Peyer's patch (tissue), 4 donors: ENCODE data around the gene NDUFS8. TPM values are rescaled to one million over a fixed set of nuclear protein-coding genes. Genes with fewer than 3 reads are reported as not detected.

Source experiments
- DNase-seq, 3 donors: peaks; one replicate each; pipeline ENCODE4 v3.0.0-alpha.2; 2017 to 2019
- H3K27ac ChIP-seq, 4 donors: fragments of 200-600 bp; sonication (generic); one replicate each; pipeline ENCODE4 v1.5.1; 2016 to 2019
- H3K27me3 ChIP-seq, 2 donors: fragments of 200-600 bp; sonication (generic); one replicate each; pipeline ENCODE4 v1.5.1; 2019
- H3K36me3 ChIP-seq, 3 donors: fragments of 200-600 bp; sonication (generic); one replicate each; pipeline ENCODE4 v1.5.1; 2016 to 2019
- H3K4me1 ChIP-seq, 4 donors: fragments of 200-600 bp; sonication (generic); one replicate each; pipeline ENCODE4 v1.5.1; 2016 to 2019
- H3K4me3 ChIP-seq, 4 donors: fragments of 200-600 bp; sonication (generic); 1 replicate in 3 of 4; 2 replicates in 1 of 4; pipeline ENCODE4 v1.5.1; 2016 to 2019; ENCODE audit warnings: mild to moderate bottlenecking in 1 of 4
- H3K9me3 ChIP-seq, 4 donors: fragments of 200-600 bp; sonication (generic); one replicate each; pipeline ENCODE4 v1.5.1; 2016 to 2019; ENCODE audit warnings: mild to moderate bottlenecking in 1 of 4
- POLR2A ChIP-seq, 2 donors: fragments of 450-650 bp; IDR thresholded peaks; one replicate each; pipeline ENCODE4 v1.5.1; 2017; ENCODE audit warnings: antibody characterized with exemption in 2 of 2, mild to moderate bottlenecking in 2 of 2, moderate library complexity in 2 of 2
- total RNA-seq, 4 donors: library from RNA; depleted of rRNA; stranded (reverse); fragments of >200 nt; gene quantifications; one replicate each; pipeline ENCODE4 v1.1.0, GENCODE V29; 2016
- TF ChIP-seq, protein P1 (sequence below), 6 experiments: fragments of 450-650 bp in 4 of 6; fragments of 200-600 bp in 2 of 6; sonication (generic) in 1 of 6; IDR thresholded peaks; one replicate each; pipeline ENCODE4 v1.5.1; 2017 to 2019; ENCODE audit warnings: antibody characterized with exemption in 6 of 6, mild to moderate bottlenecking in 3 of 6, moderate library complexity in 1 of 6

The NDUFS8 gene
- total RNA-seq, 4 donors from 2014 or later = 153 to 195 (median 162) TPM

DNA sequence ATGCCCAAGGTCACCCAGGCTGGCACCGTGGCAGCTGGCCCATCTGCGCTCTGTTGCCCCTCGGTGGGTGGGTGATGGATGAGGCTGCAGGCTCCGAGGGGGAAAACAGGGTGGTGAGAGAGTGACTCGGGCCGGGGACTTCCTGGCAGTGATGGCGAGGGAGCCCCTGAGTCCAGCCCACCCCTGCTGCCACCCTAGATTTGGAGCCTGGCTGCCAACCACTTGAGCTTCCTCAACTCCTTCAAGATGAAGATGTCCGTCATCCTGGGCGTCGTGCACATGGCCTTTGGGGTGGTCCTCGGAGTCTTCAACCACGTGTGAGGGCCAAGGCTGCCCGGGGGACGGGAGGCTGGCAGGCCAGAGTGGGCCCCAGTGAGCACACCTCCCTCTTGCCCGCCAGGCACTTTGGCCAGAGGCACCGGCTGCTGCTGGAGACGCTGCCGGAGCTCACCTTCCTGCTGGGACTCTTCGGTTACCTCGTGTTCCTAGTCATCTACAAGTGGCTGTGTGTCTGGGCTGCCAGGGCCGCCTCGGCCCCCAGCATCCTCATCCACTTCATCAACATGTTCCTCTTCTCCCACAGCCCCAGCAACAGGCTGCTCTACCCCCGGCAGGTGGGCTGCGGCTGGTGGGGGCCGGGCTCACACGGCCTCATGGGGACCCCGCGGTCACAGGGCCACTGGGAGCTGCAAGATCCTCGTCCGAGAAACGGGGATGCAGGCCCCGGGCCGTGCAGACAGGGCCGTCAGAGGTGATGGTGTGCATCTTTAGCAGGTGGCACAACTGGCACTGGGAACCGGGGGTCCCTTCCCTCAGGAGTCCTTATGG, 18.4 kb downstream of the NDUFS8 start:
- no peak overlapping the region for H3K27ac ChIP-seq

DNA sequence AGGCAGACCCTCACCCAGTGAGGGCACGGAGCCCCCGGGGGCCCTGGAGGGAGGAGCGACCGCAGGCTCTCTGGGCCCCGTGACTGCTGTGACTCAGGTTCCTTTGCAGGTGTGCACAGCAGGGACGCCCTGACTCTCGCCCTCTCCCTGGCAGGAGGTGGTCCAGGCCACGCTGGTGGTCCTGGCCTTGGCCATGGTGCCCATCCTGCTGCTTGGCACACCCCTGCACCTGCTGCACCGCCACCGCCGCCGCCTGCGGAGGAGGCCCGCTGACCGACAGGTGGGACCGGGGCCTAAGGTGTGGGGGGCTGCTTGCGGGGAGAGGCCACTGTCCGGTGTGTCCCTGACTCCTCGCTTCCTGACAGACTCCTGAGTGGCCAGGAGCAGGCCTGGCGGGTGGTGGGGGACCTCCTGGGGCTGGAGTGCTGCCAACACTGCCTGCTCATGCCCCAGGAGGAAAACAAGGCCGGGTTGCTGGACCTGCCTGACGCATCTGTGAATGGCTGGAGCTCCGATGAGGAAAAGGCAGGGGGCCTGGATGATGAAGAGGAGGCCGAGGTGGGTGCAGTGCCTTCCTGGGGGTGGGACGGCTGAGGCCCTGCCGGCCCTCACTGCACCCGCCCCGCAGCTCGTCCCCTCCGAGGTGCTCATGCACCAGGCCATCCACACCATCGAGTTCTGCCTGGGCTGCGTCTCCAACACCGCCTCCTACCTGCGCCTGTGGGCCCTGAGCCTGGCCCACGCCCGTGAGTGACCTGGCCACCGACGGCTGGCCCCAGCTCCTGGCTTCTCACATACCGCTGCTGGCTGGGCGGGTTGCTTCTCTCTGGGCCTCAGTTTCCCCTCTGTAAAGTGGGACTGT, 19.3 kb downstream of the NDUFS8 start:
- Histone ChIP-seq H3K27ac (no peak overlapping the region), H3K4me3 (no peak overlapping the region), H3K27me3 (no peaks in the 10 kb centered on the region), H3K36me3 (peaks cover 0 to 79% (median 0%) of the 10 kb centered on the region in 3 donors), H3K9me3 (no peaks in the 10 kb centered on the region), H3K4me1 (no peaks in the 10 kb centered on the region)
- DNase-seq = no peak
- TF ChIP-seq POLR2A (IDR thresholded peaks at IDR 0.05) = no peak
- TF ChIP-seq, protein P1, sequence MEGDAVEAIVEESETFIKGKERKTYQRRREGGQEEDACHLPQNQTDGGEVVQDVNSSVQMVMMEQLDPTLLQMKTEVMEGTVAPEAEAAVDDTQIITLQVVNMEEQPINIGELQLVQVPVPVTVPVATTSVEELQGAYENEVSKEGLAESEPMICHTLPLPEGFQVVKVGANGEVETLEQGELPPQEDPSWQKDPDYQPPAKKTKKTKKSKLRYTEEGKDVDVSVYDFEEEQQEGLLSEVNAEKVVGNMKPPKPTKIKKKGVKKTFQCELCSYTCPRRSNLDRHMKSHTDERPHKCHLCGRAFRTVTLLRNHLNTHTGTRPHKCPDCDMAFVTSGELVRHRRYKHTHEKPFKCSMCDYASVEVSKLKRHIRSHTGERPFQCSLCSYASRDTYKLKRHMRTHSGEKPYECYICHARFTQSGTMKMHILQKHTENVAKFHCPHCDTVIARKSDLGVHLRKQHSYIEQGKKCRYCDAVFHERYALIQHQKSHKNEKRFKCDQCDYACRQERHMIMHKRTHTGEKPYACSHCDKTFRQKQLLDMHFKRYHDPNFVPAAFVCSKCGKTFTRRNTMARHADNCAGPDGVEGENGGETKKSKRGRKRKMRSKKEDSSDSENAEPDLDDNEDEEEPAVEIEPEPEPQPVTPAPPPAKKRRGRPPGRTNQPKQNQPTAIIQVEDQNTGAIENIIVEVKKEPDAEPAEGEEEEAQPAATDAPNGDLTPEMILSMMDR (IDR thresholded peaks at IDR 0.05) = no peak

More for the DNA sequence above, 18.4 kb downstream of the NDUFS8 start:
- DNase-seq = no peak
- Histone ChIP-seq H3K4me1 (no peaks in the 10 kb centered on the region), H3K4me3 (no peak overlapping the region), H3K9me3 (no peaks in the 10 kb centered on the region), H3K27me3 (no peaks in the 10 kb centered on the region), H3K36me3 (peaks cover 0 to 87% (median 0%) of the 10 kb centered on the region in 3 donors)
- TF ChIP-seq, protein P1 (IDR thresholded peaks at IDR 0.05) = no peak
- TF ChIP-seq POLR2A (IDR thresholded peaks at IDR 0.05) = no peak

DNA sequence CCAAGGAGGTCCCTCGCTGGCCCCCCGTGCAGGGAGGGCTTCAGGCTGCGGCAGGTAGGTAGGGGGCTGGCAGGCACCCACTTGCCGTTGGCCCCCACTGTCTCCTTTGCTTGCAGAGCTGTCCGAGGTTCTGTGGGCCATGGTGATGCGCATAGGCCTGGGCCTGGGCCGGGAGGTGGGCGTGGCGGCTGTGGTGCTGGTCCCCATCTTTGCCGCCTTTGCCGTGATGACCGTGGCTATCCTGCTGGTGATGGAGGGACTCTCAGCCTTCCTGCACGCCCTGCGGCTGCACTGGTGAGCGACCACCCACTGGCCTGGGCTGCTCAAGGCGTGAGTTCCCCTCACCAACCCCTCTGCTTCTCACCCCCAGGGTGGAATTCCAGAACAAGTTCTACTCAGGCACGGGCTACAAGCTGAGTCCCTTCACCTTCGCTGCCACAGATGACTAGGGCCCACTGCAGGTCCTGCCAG, 19.9 kb downstream of the NDUFS8 start:
- no peak for TF ChIP-seq POLR2A (IDR thresholded peaks at IDR 0.05)
- TF ChIP-seq, protein P1 (IDR thresholded peaks at IDR 0.05) = no peak
- Histone ChIP-seq H3K27ac (no peak overlapping the region), H3K4me1 (no peaks in the 10 kb centered on the region), H3K27me3 (no peaks in the 10 kb centered on the region), H3K4me3 (no peak overlapping the region), H3K36me3 (peaks cover 0 to 74% (median 0%) of the 10 kb centered on the region in 3 donors), H3K9me3 (no peaks in the 10 kb centered on the region)
- no peak for DNase-seq

DNA sequence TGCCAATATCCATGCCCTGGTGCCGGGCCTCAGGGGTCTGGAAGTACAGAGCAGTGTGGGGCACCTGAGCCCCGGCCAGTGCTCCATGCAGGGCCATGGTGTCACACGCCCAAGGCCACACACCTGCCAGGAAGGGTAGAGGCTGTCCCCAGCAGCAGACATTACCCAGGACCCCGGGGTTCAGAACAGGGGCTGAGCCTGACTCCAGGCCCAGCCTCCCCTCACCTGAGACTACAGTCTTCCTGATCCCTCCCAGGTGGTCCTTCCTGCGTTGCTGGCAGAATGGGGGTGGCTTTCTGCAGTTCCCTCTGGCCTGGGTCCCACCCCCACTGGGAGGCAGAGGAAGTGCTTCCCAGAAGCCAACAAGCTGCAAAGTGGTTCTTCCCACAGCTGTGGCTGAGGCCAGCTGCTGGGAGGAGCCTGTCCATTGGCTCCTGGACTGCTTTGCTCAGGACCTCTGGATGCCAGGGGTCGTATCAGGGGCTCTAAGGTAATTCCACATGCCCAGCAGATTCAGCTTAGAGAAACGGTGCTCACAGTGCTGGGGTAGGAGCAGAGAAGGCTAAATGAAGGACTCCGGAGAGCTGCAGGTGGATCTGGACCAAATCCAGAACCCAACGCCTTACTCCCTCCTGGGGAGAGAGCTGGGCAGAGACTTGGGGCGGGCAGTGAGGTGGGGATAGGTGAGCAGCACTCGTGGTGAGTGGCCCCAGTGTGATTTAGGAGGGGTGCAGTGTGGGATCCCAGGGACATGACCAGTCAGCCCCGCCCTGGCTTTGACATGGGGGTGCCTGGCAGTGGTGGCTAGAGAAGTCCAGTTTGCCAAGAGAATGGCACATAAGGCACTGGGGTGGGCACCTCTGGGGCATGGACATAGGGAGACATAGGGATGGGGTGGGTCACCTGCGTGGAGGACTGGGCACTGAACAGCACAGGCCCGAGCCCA, 21.0 kb downstream of the NDUFS8 start:
- no peak for TF ChIP-seq POLR2A (IDR thresholded peaks at IDR 0.05)
- TF ChIP-seq, protein P1 (IDR thresholded peaks at IDR 0.05) = no peak
- no peak overlapping the region for H3K4me3 ChIP-seq
- no peaks in the 10 kb centered on the region for H3K4me1 ChIP-seq
- DNase-seq = no peak
- no peaks in the 10 kb centered on the region for H3K9me3 ChIP-seq
- peaks cover 0 to 64% (median 0%) of the 10 kb centered on the region in 3 donors for H3K36me3 ChIP-seq
- H3K27ac ChIP-seq = no peak overlapping the region
- no peaks in the 10 kb centered on the region for H3K27me3 ChIP-seq
